H9 (cell line): ENCODE measurements around the gene OR52E6. TPM values are rescaled to one million over a fixed set of nuclear protein-coding genes. Genes with fewer than 3 reads are reported as not detected.

Experiments used
- DNase-seq: peaks from one replicate; pipeline ENCODE4 v3.0.0-alpha.2; 2017
- H2AFZ ChIP-seq: one replicate; pipeline ENCODE4 v1.6.1; 2013; ENCODE audit warnings: mild to moderate bottlenecking, low read length, control low read depth, moderate library complexity
- H2AK5ac ChIP-seq: 2 replicates; pipeline ENCODE4 v1.6.1; 2013; ENCODE audit warnings: low read length, control low read depth, mixed read lengths; ENCODE audit not compliant: insufficient read length
- H2BK120ac ChIP-seq: one replicate; pipeline ENCODE4 v1.6.1; 2013; ENCODE audit warnings: low read depth, mild to moderate bottlenecking, low read length, control low read depth, inconsistent platforms; ENCODE audit not compliant: poor library complexity, severe bottlenecking
- H2BK12ac ChIP-seq: 2 replicates; pipeline ENCODE4 v1.6.1; 2013; ENCODE audit warnings: low read length, control low read depth, mixed read lengths, low read depth; ENCODE audit not compliant: insufficient read length
- H2BK15ac ChIP-seq: 2 replicates; pipeline ENCODE4 v1.6.1; 2013; ENCODE audit warnings: low read depth, low read length, control low read depth
- H2BK20ac ChIP-seq: one replicate; pipeline ENCODE4 v1.6.1; 2013; ENCODE audit warnings: low read depth, mild to moderate bottlenecking, low read length, control low read depth, inconsistent platforms; ENCODE audit not compliant: poor library complexity, severe bottlenecking
- H2BK5ac ChIP-seq: 2 replicates; pipeline ENCODE4 v1.6.1; 2013; ENCODE audit warnings: low read length, control low read depth, mixed read lengths; ENCODE audit not compliant: insufficient read length
- H3K14ac ChIP-seq: 2 replicates; pipeline ENCODE4 v1.6.1; 2013; ENCODE audit warnings: low read length, control low read depth; ENCODE audit not compliant: insufficient read depth
- H3K18ac ChIP-seq: 2 replicates; pipeline ENCODE4 v1.6.1; 2013; ENCODE audit warnings: low read depth, mild to moderate bottlenecking, mixed read lengths, low read length, control low read depth; ENCODE audit not compliant: insufficient read length
- H3K23ac ChIP-seq: 2 replicates; pipeline ENCODE4 v1.6.1; 2013; ENCODE audit warnings: low read length, control low read depth, mixed read lengths, low read depth; ENCODE audit not compliant: insufficient read length
- H3K23me2 ChIP-seq: 2 replicates; pipeline ENCODE4 v1.6.1; 2013; ENCODE audit warnings: low read depth, mild to moderate bottlenecking, mixed read lengths, low read length, control low read depth; ENCODE audit not compliant: insufficient read length, poor library complexity, severe bottlenecking
- H3K27ac ChIP-seq: 2 replicates; pipeline ENCODE4 v1.5.1; 2013; ENCODE audit warnings: low read length, control low read depth, mixed read lengths, low read depth; ENCODE audit not compliant: insufficient read length
- H3K27me3 ChIP-seq: 2 replicates; pipeline ENCODE4 v1.6.1; 2013; ENCODE audit warnings: low read length, control low read depth, inconsistent platforms; ENCODE audit not compliant: insufficient read depth
- H3K4ac ChIP-seq: 2 replicates; pipeline ENCODE4 v1.6.1; 2013; ENCODE audit warnings: low read depth, mild to moderate bottlenecking, control low read depth, inconsistent platforms, low read length, moderate library complexity
- H3K4me1 ChIP-seq: 2 replicates; pipeline ENCODE4 v1.6.1; 2013; ENCODE audit warnings: low read length, control low read depth, inconsistent platforms; ENCODE audit not compliant: insufficient read depth
- H3K4me2 ChIP-seq: 2 replicates; pipeline ENCODE4 v1.6.1; 2013; ENCODE audit warnings: low read length, control low read depth, mixed read lengths; ENCODE audit not compliant: insufficient read length, insufficient read depth
- H3K56ac ChIP-seq: 2 replicates; pipeline ENCODE4 v1.6.1; 2013; ENCODE audit warnings: low read depth, mild to moderate bottlenecking, mixed read lengths, low read length, control low read depth; ENCODE audit not compliant: insufficient read length
- H3K79me1 ChIP-seq: 2 replicates; pipeline ENCODE4 v1.6.1; 2013; ENCODE audit warnings: low read depth, mild to moderate bottlenecking, moderate library complexity, low read length, control low read depth, inconsistent platforms; ENCODE audit not compliant: insufficient read depth, poor library complexity, severe bottlenecking
- H3K79me2 ChIP-seq: 2 replicates; pipeline ENCODE4 v1.6.1; 2013; ENCODE audit warnings: low read length, control low read depth, inconsistent platforms; ENCODE audit not compliant: insufficient read depth
- H3K9ac ChIP-seq: 2 replicates; pipeline ENCODE4 v1.6.1; 2013; ENCODE audit warnings: low read length, control low read depth, mixed read lengths; ENCODE audit not compliant: insufficient read length; ENCODE audit errors: extremely low read depth
- H3K9me3 ChIP-seq: one replicate; pipeline ENCODE4 v1.6.1; 2013; ENCODE audit warnings: low read depth, low read length, inconsistent platforms; ENCODE audit not compliant: control insufficient read depth
- H3T11ph ChIP-seq: one replicate; pipeline ENCODE4 v1.6.1; 2013; ENCODE audit warnings: mild to moderate bottlenecking, low read length, control low read depth, inconsistent platforms
- H4K20me1 ChIP-seq: one replicate; pipeline ENCODE4 v1.6.1; 2013; ENCODE audit not compliant: control insufficient read depth, insufficient read length, insufficient read depth
- H4K5ac ChIP-seq: 2 replicates; pipeline ENCODE4 v1.6.1; 2013; ENCODE audit warnings: low read depth, mild to moderate bottlenecking, mixed read lengths, low read length, control low read depth; ENCODE audit not compliant: insufficient read length
- H4K8ac ChIP-seq: replicated peaks from 2 replicates; pipeline ENCODE4 v1.6.1; 2013; ENCODE audit warnings: low read length, control low read depth, mixed read lengths, low read depth; ENCODE audit not compliant: insufficient read length
- H4K91ac ChIP-seq: 2 replicates; pipeline ENCODE4 v1.6.1; 2013; ENCODE audit warnings: low read depth, mild to moderate bottlenecking, moderate library complexity, mixed read lengths, low read length, control low read depth; ENCODE audit not compliant: insufficient read length
- H3K27ac Mint-ChIP-seq, 3 experiments: 2 replicates in 2 of 3; 3 replicates in 1 of 3; pipeline ENCODE4 v1.8.0; 2020 to 2021; ENCODE audit warnings: mixed read lengths in 3 of 3, mild to moderate bottlenecking in 1 of 3, moderate library complexity in 1 of 3
- H3K27me3 Mint-ChIP-seq: 2 replicates; pipeline ENCODE4 v1.8.0; 2021; ENCODE audit warnings: low read depth, mild to moderate bottlenecking, moderate library complexity, mixed read lengths
- H3K36me3 Mint-ChIP-seq, 3 experiments: 2 replicates in 2 of 3; 3 replicates in 1 of 3; pipeline ENCODE4 v1.8.0; 2020 to 2021; ENCODE audit warnings: low read depth in 3 of 3, mixed read lengths in 3 of 3; ENCODE audit not compliant: insufficient read depth in 1 of 3
- H3K4me1 Mint-ChIP-seq, 2 experiments: 2 replicates each; pipeline ENCODE4 v1.8.0; 2020; ENCODE audit warnings: mixed read lengths in 2 of 2
- H3K4me3 Mint-ChIP-seq, 2 experiments: 2 replicates in 1 of 2; 3 replicates in 1 of 2; pipeline ENCODE4 v1.8.0; 2020 to 2021; ENCODE audit warnings: mild to moderate bottlenecking in 2 of 2, mixed read lengths in 2 of 2, moderate library complexity in 1 of 2
- H3K9me3 Mint-ChIP-seq, 2 experiments: 2 replicates in 1 of 2; 3 replicates in 1 of 2; pipeline ENCODE4 v1.8.0; 2020; ENCODE audit warnings: mild to moderate bottlenecking in 2 of 2, mixed read lengths in 2 of 2, moderate library complexity in 1 of 2
- WGBS: extraction: QIAGEN DNeasy Blood & Tissue Kit; methylation state at CpG from one replicate; pipeline ENCODE4 v1.1.7; 2013; ENCODE audit warnings: missing lambda C conversion rate, low lambda C conversion rate, mixed read lengths; ENCODE audit not compliant: insufficient read length; ENCODE audit errors: extremely low coverage; 5-methylcytosine and 5-hydroxymethylcytosine counted together
- total RNA-seq: library from RNA; stranded (reverse); gene quantifications from 2 replicates; pipeline ENCODE4 v1.2.1, GENCODE V29; 2021
- TF ChIP-seq, protein P1 (sequence below): fragments of 200-600 bp; sonication (generic); conservative IDR thresholded peaks from 3 replicates; pipeline ENCODE4 v1.8.0; 2021; ENCODE audit warnings: antibody characterized with exemption, mild to moderate bottlenecking

Gene OR52E6
- total RNA-seq, 1 experiment from 2014 or later: not detected

DNA sequence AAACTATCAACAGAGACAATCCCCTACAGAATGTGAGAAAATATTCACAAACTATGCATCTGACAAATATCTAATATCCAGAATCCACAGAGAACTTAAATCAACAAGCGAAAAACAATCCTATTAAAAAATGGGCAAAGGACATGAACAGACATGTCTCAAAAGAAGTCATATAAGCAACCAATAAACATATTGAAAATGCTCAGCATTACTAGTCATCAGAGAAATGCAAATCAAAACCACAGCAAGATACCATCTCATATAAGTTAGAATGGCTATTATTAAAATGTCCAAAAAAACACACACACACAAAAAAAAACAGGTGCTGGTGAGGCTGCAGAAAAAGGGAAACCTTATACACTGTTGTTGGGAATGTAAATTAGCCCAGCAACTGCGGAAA lies 24.1 kb upstream of the OR52E6 start:
- Histone ChIP-seq H2BK120ac (no peak overlapping the region), H4K8ac (no peak overlapping the region), H3K27me3 (no peaks in the 10 kb centered on the region), H2BK20ac (no peak overlapping the region), H3K79me1 (no peaks in the 10 kb centered on the region), H3K27ac (no peak overlapping the region), H2AFZ (no peak overlapping the region), H4K5ac (no peak overlapping the region), H3K4ac (no peak overlapping the region), H4K91ac (no peak overlapping the region), H3K23me2 (no peaks in the 10 kb centered on the region), H3K18ac (no peak overlapping the region), H3K56ac (no peak overlapping the region), H3T11ph (no peak overlapping the region), H2BK12ac (no peak overlapping the region), H4K20me1 (no peaks in the 10 kb centered on the region), H3K14ac (no peak overlapping the region), H3K4me1 (no peaks in the 10 kb centered on the region), H3K9ac (no peak overlapping the region), H3K9me3 (no peaks in the 10 kb centered on the region), H3K23ac (no peak overlapping the region), H2BK15ac (no peak overlapping the region), H2BK5ac (no peak overlapping the region), H3K4me2 (no peak overlapping the region), H3K79me2 (no peaks in the 10 kb centered on the region), H2AK5ac (no peak overlapping the region)
- no peak for DNase-seq
- Mint-ChIP-seq H3K9me3 (peaks cover 9 to 11% of the 10 kb centered on the region in 2 experiments; a peak in 3 of 5 replicates), H3K4me1 (no peaks in the 10 kb centered on the region), H3K4me3 (no peak overlapping the region), H3K27me3 (no peaks in the 10 kb centered on the region; the same call in 1 of the 2 replicates), H3K36me3 (no peaks in the 10 kb centered on the region), H3K27ac (no peak overlapping the region)
- WGBS: no CpG with 5 or more reads among the region's 2 CpGs
- TF ChIP-seq, protein P1, sequence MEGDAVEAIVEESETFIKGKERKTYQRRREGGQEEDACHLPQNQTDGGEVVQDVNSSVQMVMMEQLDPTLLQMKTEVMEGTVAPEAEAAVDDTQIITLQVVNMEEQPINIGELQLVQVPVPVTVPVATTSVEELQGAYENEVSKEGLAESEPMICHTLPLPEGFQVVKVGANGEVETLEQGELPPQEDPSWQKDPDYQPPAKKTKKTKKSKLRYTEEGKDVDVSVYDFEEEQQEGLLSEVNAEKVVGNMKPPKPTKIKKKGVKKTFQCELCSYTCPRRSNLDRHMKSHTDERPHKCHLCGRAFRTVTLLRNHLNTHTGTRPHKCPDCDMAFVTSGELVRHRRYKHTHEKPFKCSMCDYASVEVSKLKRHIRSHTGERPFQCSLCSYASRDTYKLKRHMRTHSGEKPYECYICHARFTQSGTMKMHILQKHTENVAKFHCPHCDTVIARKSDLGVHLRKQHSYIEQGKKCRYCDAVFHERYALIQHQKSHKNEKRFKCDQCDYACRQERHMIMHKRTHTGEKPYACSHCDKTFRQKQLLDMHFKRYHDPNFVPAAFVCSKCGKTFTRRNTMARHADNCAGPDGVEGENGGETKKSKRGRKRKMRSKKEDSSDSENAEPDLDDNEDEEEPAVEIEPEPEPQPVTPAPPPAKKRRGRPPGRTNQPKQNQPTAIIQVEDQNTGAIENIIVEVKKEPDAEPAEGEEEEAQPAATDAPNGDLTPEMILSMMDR: no peak
